ENCODE data around the gene ACAD8. TPM values are rescaled to one million over a fixed set of nuclear protein-coding genes. Genes with fewer than 3 reads are reported as not detected.
"Not testable (repeated sequence)": the region's sequence is repeated elsewhere in the genome, so short reads cannot be mapped to it uniquely, and the experiment has no call there.

Gene ACAD8
- total RNA-seq, 4 donors from 2014 or later, result 19.4 to 29.6 (median 24.7) TPM

DNA sequence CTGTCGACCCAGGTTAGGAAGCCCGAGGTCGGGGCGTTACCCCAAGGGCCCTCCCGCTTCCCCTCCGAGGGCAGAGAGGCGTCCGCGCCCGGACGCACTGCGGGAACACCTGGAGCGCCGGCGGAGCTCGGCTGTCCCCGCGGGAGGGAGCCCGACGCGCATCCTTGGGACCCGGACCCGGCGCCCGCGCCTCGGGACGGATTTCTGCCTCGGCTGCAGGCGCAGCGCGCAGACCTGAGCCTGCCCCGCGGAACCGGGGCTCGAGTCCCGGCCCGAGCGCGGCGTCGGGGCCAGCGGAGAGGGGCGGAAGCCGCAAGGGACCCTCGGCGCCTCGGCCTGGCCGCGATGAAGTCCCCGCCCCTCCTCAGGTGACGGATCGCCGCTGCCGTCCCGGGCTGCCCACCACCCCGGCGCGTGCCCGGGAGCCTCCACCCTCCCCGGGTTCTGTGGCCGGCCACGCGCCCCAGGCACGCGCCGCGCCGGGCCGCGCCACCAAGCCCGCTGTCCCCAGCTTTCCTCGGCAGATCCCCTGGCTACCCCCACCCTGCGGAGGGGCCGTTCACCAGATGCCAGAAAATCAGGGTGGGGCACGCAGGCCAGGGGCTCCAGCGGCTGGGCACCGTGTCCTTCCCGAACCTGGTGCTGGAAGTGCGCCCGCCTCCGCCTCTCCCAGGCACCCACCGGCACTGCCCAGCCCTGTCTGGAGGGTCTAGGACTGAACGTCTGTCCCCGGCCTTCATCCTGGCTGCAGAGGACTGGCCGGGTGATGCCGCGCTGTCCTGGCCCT is 23.2 kb downstream of the ACAD8 start:
- intact Hi-C loops (cut with DNase I; ENCODE audit: low total_unique reads), result no loop called here
- DNase-seq (no peak), ATAC-seq (no peak)
- H3K9me3 ChIP-seq, result no peaks in the 10 kb centered on the region
- peaks cover 0 to 10% of the 10 kb centered on the region in 2 donors for H3K4me1 ChIP-seq
- peaks cover 60 to 88% (median 73%) of the 10 kb centered on the region in 3 donors for H3K27me3 ChIP-seq
- H3K27ac ChIP-seq, result no peak overlapping the region
- peak overlapping the region; percentile 25 to 44 (median 32) for H3K4me3 ChIP-seq
- no peaks in the 10 kb centered on the region for H3K36me3 ChIP-seq
- in situ Hi-C loops (cut with MboI; ENCODE audit: low sequenced_read_pairs in 4 of 4), result no loop called here
- no peak for TF ChIP-seq POLR2A (IDR thresholded peaks at IDR 0.05)
- no peak for TF ChIP-seq CTCF (IDR thresholded peaks at IDR 0.05 in 4 of 5, conservative IDR thresholded peaks at IDR 0.05 in 1 of 5)

DNA sequence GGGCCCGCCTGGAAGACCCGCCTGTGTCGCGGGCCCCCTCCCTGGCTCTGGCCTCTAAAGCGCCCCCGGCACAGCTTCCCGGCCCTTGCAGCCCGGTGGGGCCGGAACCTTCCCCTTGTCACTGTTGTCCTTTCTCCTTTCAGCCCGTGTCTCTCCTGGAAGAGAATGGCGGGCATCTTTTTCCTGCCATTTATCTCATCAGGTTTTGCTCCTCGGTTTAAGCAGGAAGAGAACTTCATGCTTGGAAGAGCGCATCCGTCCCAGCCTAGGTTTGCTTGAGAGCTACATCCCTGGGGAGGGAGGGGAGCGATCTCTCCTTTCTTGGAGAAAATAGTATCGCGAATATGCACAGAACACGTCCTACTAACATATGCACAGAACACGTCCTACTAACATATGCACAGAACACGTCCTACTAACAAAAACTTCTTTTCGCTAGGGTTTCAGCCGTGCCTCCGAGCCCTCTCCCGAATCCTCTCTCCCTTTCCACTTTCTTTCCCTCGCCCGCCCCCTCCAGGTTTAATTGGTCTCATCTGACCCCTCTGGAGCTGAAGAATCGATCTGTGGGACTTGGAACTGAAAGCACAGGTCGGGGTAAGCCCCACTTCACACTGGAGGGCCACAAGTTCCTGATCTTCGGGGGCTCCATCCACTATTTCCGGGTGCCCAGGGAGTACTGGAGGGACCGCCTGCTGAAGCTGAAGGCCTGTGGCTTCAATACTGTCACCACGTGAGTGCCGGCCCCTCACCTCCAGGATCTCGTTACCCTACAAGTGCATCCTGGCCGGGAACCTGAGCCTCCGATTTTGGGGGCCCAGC is 24.0 kb downstream of the ACAD8 start:
- intact Hi-C loops (cut with DNase I; ENCODE audit: low total_unique reads), result no loop called here
- Histone ChIP-seq H3K27ac (no peak overlapping the region), H3K36me3 (no peaks in the 10 kb centered on the region), H3K27me3 (peaks cover 55 to 81% (median 65%) of the 10 kb centered on the region in 3 donors), H3K4me1 (peaks cover 0 to 10% of the 10 kb centered on the region in 2 donors), H3K4me3 (peak overlapping the region in 1 of 4 donors; percentile 44), H3K9me3 (no peaks in the 10 kb centered on the region)
- DNase-seq, result no peak
- TF ChIP-seq CTCF (IDR thresholded peaks at IDR 0.05 in 4 of 5, conservative IDR thresholded peaks at IDR 0.05 in 1 of 5) (no peak), POLR2A (IDR thresholded peaks at IDR 0.05) (no peak)
- in situ Hi-C loops (cut with MboI; ENCODE audit: low sequenced_read_pairs in 4 of 4), result no loop called here
- ATAC-seq, result no peak

DNA sequence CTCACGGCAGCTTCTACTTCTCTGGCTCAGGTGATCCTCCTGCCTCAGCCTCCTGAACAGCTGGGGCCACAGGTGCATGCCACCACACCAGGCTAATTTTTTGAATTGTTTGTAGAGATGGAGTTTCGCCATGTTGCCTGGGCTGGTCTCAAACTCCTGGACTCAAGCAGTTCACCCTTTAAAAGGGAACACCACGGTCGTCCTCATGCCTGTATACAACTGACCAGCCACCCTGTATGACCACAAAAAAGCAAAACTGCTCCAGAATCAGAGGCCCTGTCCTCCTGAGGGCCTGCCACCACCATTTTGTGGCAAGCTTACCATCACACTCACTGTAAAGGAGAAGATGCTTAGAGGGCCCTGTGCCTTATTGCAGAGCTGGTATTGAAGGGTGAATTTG is 25.0 kb downstream of the ACAD8 start:
- no peaks in the 10 kb centered on the region for H3K9me3 ChIP-seq
- H3K4me3 ChIP-seq, result no peak overlapping the region
- no peak overlapping the region for H3K27ac ChIP-seq
- no peaks in the 10 kb centered on the region for H3K36me3 ChIP-seq
- TF ChIP-seq CTCF (IDR thresholded peaks at IDR 0.05 in 4 of 5, conservative IDR thresholded peaks at IDR 0.05 in 1 of 5), result no peak
- TF ChIP-seq POLR2A (IDR thresholded peaks at IDR 0.05), result no peak
- no peak for ATAC-seq
- intact Hi-C loops (cut with DNase I; ENCODE audit: low total_unique reads) (no loop called here), in situ Hi-C loops (cut with MboI; ENCODE audit: low sequenced_read_pairs in 4 of 4) (no loop called here)
- DNase-seq, result no peak
- peaks cover 0 to 10% of the 10 kb centered on the region in 2 donors for H3K4me1 ChIP-seq
- H3K27me3 ChIP-seq, result peaks cover 51 to 73% (median 55%) of the 10 kb centered on the region in 3 donors

GRCh38 chr11:134281635-134282034 is 28.3 kb downstream of the ACAD8 start:
- H3K4me3 ChIP-seq; in situ Hi-C loops (cut with MboI; ENCODE audit: low sequenced_read_pairs in 4 of 4); H3K36me3 ChIP-seq; H3K27ac ChIP-seq; ATAC-seq; intact Hi-C loops (cut with DNase I; ENCODE audit: low total_unique reads); H3K4me1 ChIP-seq; DNase-seq; H3K9me3 ChIP-seq: not testable (repeated sequence)
- H3K27me3 ChIP-seq, result peaks cover 20 to 42% (median 23%) of the 10 kb centered on the region in 3 donors

All from gastrocnemius medialis (tissue), 4 donors.